Measurements from ENCODE around the gene PTPRA.
A peak's percentile ranks its signal among the peaks of the same experiment; 100 is the strongest.
"Not testable (repeated sequence)": the region's sequence is repeated elsewhere in the genome, so short reads cannot be mapped to it uniquely, and the experiment has no call there.

The PTPRA gene

GRCh38 chr20:3072530-3073250 is 199.4 kb downstream of the PTPRA start:
- H3K9me3 ChIP-seq: no peaks in the 10 kb centered on the region
- peaks cover 40 to 56% of the 10 kb centered on the region in 2 experiments for H3K4me1 ChIP-seq (ENCODE audit: control insufficient read depth in 1 of 2, insufficient read depth in 1 of 2, low read depth in 1 of 2, low read length in 1 of 2)
- H3K36me3 ChIP-seq: no peaks in the 10 kb centered on the region
- no peak for TF ChIP-seq CTCF (IDR thresholded peaks at IDR 0.05)
- H3K4me3 ChIP-seq (ENCODE audit: low read depth in 1 of 2, low read length in 1 of 2): peak overlapping the region; percentile 55 to 69
- H3K27ac ChIP-seq: no peak overlapping the region
- peaks cover 98% of the 10 kb centered on the region for H3K27me3 ChIP-seq

DNA sequence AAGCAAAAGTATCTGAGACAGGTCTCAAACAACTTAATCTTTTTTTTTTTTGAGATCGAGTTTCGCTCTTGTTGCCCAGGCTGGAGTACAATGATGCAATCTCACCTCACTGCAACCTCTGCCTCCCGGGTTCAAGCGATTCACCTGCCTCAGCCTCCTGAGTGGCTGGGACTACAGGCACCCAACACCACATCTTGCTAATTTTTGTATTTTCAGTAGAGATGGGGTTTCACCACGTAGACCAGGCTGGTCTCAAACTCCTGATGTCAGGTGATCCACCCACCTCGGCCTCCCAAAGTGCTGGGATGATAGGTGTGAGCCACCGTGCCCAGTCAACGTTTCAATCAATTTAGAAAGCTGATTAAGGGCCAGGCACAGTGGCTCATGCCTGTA is 200.0 kb downstream of the PTPRA start:
- H3K36me3 ChIP-seq; H3K9me3 ChIP-seq; H3K4me3 ChIP-seq (ENCODE audit: low read depth in 1 of 2, low read length in 1 of 2): not testable (repeated sequence)

GRCh38 chr20:3074812-3075211 is 201.5 kb downstream of the PTPRA start:
- no peak overlapping the region for H3K27ac ChIP-seq
- peaks cover 98% of the 10 kb centered on the region for H3K27me3 ChIP-seq
- H3K4me1 ChIP-seq (ENCODE audit: control insufficient read depth in 1 of 2, insufficient read depth in 1 of 2, low read depth in 1 of 2, low read length in 1 of 2): peaks cover 42 to 61% of the 10 kb centered on the region in 2 experiments
- H3K36me3 ChIP-seq: no peaks in the 10 kb centered on the region
- no peaks in the 10 kb centered on the region for H3K9me3 ChIP-seq
- TF ChIP-seq CTCF (IDR thresholded peaks at IDR 0.05): no peak
- H3K4me3 ChIP-seq (ENCODE audit: low read depth in 1 of 2, low read length in 1 of 2): peak overlapping the region in 1 of 2 experiments; percentile 7

More for the DNA sequence above, 200.0 kb downstream of the PTPRA start:
- H3K27ac ChIP-seq: not testable (repeated sequence)
- peaks cover 98% of the 10 kb centered on the region for H3K27me3 ChIP-seq
- peaks cover 42 to 61% of the 10 kb centered on the region in 2 experiments for H3K4me1 ChIP-seq (ENCODE audit: control insufficient read depth in 1 of 2, insufficient read depth in 1 of 2, low read depth in 1 of 2, low read length in 1 of 2)

DNA sequence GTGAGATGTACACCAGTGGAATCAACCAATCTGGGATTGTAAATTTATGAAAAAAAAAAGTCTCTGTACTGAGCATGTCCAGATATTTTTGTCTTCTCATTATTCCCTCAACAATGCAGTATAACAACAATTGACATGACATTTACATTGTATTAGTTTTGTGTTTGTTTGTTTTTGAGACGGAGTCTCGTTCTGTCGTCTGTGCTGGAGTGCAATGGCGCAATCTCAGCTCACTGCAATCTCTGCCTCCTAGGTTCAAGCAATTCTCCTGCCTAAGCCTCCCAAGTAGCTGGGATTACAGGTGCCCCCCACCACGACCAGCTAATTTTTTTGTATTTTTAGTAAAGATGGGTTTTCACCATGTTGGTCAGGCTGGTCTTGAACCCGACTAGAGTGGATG is 202.0 kb downstream of the PTPRA start:
- H3K4me1 ChIP-seq (ENCODE audit: control insufficient read depth in 1 of 2, insufficient read depth in 1 of 2, low read depth in 1 of 2, low read length in 1 of 2): peaks cover 42 to 61% of the 10 kb centered on the region in 2 experiments
- peaks cover 98% of the 10 kb centered on the region for H3K27me3 ChIP-seq
- not testable (repeated sequence) for H3K4me3 ChIP-seq (ENCODE audit: low read depth in 1 of 2, low read length in 1 of 2); H3K27ac ChIP-seq; H3K36me3 ChIP-seq; H3K9me3 ChIP-seq

GRCh38 chr20:3077618-3078134 is 204.4 kb downstream of the PTPRA start:
- Histone ChIP-seq H3K36me3 (no peaks in the 10 kb centered on the region), H3K4me3 (ENCODE audit: low read depth in 1 of 2, low read length in 1 of 2) (peak overlapping the region in 1 of 2 experiments; percentile 28), H3K4me1 (ENCODE audit: control insufficient read depth in 1 of 2, insufficient read depth in 1 of 2, low read depth in 1 of 2, low read length in 1 of 2) (peaks cover 30 to 46% of the 10 kb centered on the region in 2 experiments), H3K27ac (peak overlapping the region; percentile 62), H3K9me3 (no peaks in the 10 kb centered on the region), H3K27me3 (peaks cover 98% of the 10 kb centered on the region)
- TF ChIP-seq CTCF (IDR thresholded peaks at IDR 0.05): no peak

DNA sequence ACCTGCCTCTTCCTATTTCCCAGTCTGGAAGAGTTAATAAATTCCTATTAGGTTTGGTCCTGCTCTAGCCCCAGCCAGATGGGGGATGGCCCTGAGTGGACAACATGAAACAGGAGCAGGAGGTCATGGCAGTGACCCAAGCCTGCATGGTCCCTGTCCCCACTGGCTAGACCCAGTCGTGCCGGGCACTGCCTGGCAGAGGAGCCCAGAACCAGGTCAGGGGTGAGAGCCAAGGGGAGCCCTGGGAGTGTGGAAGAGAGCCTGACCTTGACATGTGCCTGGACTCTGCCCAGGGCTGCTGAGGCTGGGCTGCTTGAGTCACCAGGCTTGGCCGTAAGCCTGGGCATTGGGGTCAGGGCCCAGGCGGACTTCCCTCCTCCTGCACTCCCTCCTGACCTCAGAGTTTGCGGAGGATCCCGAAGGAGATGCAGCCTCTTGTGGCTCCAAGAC is 207.7 kb downstream of the PTPRA start:
- Histone ChIP-seq H3K36me3 (no peaks in the 10 kb centered on the region), H3K4me1 (ENCODE audit: control insufficient read depth in 1 of 2, insufficient read depth in 1 of 2, low read depth in 1 of 2, low read length in 1 of 2) (peaks cover 22 to 49% of the 10 kb centered on the region in 2 experiments), H3K4me3 (ENCODE audit: low read depth in 1 of 2, low read length in 1 of 2) (no peak overlapping the region), H3K27me3 (peaks cover 100% of the 10 kb centered on the region), H3K9me3 (no peaks in the 10 kb centered on the region), H3K27ac (no peak overlapping the region)
- TF ChIP-seq CTCF (IDR thresholded peaks at IDR 0.05): no peak

All from neutrophil (primary cell).